Progenitor cell of endocrine pancreas (in vitro differentiated cells): ENCODE data around the gene HS3ST4. TPM values are rescaled to one million over a fixed set of nuclear protein-coding genes. Genes with fewer than 3 reads are reported as not detected.

Experiments used
- DNase-seq: peaks from one replicate; pipeline ENCODE4 v3.0.0; 2021; ENCODE audit warnings: low spot score; ENCODE audit not compliant: unreplicated experiment
- H3K27ac Mint-ChIP-seq: 2 replicates; pipeline ENCODE4 v1.8.0; 2021; ENCODE audit warnings: mild to moderate bottlenecking, moderate library complexity, mixed read lengths
- H3K27me3 Mint-ChIP-seq: 2 replicates; pipeline ENCODE4 v1.8.0; 2021; ENCODE audit warnings: mixed read lengths
- H3K36me3 Mint-ChIP-seq: 2 replicates; pipeline ENCODE4 v1.8.0; 2022; ENCODE audit warnings: mixed read lengths; ENCODE audit not compliant: insufficient read depth
- H3K4me1 Mint-ChIP-seq: 2 replicates; pipeline ENCODE4 v1.8.0; 2021; ENCODE audit warnings: low read depth, mixed read lengths
- H3K4me3 Mint-ChIP-seq: 2 replicates; pipeline ENCODE4 v1.8.0; 2021; ENCODE audit warnings: low read depth, mild to moderate bottlenecking, moderate library complexity, mixed read lengths
- H3K9me3 Mint-ChIP-seq: 2 replicates; pipeline ENCODE4 v1.8.0; 2021; ENCODE audit warnings: low read depth, mixed read lengths
- long read RNA-seq: library from polyadenylated mRNA; unstranded; transcript quantifications from one replicate; pipeline ENCODE4 v2.0.0, GENCODE V29; 2020
- total RNA-seq: library from RNA; stranded (reverse); gene quantifications from 2 replicates; pipeline ENCODE4 v1.2.1, GENCODE V29; 2021
- TF ChIP-seq, protein P1 (sequence below): fragments of 200-600 bp; sonication (generic); IDR thresholded peaks from one replicate; pipeline ENCODE4 v1.5.0; 2021; ENCODE audit warnings: antibody characterized with exemption, mild to moderate bottlenecking; ENCODE audit not compliant: unreplicated experiment

HS3ST4 gene
- 0.67 and 0.69 TPM in 2 replicates for total RNA-seq
- long read RNA-seq: 0 reads

DNA sequence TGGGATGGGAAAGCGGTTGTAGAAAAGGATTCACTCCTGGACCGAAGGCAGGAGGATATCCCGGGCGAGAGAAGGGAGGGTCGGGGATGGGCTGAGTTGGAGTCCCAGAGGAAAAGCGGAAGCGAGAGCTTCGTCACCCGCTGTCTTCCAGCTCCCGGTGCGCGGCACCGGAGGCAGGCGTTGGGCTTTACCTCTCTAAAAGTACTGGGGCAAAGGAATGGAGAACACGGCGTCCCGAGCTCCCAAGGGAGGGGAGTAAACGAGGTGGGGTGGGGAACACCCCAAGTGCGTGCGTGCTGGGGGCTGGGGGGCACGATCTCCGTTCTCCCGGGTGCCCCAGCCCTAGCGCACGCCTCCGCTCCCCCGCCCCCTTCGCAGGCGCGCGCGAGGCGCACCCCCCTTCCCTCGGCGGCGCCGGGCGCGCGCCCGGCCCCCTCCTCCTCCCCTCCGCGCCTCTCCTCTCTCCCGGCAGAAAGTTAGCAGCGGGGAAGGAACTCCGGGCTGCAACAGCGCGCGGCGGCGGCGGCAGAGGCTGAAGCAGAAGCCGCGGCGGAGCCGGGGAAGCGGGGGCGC, at the start of gene HS3ST4:
Gene HS3ST4 (plus strand): TSS at position 441 of the 573 bp plus-strand sequence.
- peak; percentile 37 for DNase-seq

DNA sequence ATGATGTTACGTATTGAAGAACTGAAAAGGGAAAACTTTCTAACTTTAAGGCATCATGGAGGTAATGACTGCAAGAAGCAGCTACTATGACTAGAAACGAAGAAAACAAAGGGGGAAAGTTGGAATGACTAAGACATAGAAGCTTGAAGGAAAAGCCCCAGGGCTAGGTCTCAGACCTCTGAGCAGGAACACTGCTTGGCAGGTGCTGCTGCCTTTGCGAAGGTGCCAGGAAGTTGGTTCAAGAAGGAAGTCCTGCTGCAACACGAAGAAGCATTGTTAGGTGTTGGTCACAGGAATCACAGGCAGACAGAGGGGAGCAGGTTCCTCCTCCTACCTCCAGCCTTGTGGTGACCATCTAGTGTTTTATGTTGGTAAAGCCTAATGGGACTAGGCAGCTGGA, 48.1 kb upstream of the HS3ST4 start:
- peaks cover 3% of the 10 kb centered on the region for H3K9me3 Mint-ChIP-seq
- TF ChIP-seq, protein P1, sequence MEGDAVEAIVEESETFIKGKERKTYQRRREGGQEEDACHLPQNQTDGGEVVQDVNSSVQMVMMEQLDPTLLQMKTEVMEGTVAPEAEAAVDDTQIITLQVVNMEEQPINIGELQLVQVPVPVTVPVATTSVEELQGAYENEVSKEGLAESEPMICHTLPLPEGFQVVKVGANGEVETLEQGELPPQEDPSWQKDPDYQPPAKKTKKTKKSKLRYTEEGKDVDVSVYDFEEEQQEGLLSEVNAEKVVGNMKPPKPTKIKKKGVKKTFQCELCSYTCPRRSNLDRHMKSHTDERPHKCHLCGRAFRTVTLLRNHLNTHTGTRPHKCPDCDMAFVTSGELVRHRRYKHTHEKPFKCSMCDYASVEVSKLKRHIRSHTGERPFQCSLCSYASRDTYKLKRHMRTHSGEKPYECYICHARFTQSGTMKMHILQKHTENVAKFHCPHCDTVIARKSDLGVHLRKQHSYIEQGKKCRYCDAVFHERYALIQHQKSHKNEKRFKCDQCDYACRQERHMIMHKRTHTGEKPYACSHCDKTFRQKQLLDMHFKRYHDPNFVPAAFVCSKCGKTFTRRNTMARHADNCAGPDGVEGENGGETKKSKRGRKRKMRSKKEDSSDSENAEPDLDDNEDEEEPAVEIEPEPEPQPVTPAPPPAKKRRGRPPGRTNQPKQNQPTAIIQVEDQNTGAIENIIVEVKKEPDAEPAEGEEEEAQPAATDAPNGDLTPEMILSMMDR: no peak
- H3K4me3 Mint-ChIP-seq: no peak overlapping the region
- H3K4me1 Mint-ChIP-seq: no peaks in the 10 kb centered on the region
- H3K36me3 Mint-ChIP-seq: no peaks in the 10 kb centered on the region
- peaks cover 31% of the 10 kb centered on the region for H3K27me3 Mint-ChIP-seq
- DNase-seq: no peak
- H3K27ac Mint-ChIP-seq: no peak overlapping the region

More for the DNA sequence above, at the start of gene HS3ST4:
- Mint-ChIP-seq H3K4me3 (peak within 1 kb of the TSS; percentile 79), H3K9me3 (no peaks in the 10 kb centered on the region), H3K4me1 (peaks cover 14% of the 10 kb centered on the region), H3K27me3 (peaks cover 87% of the 10 kb centered on the region), H3K36me3 (no peaks in the 10 kb centered on the region), H3K27ac (peak within 1 kb of the TSS; percentile 33)
- TF ChIP-seq, protein P1: no peak

DNA sequence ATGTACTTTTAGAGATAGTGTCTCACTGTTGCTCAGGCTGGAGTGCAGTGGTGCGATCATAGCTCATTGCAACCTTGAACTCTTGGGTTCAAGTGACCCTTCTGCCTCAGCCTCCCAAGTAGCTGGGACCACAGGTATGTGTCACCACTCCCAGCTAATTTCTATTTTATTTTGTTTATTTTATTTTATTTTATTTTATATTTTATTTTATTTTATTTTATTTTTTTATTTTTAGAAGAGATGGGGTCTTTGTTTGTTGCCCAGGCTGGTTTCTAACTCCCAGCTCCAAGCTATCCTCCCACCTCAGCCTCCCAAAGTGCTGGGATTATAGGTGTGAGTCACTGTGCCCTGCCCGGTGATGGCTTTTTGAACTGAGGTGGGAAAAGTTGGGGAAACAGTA, 35.1 kb upstream of the HS3ST4 start:
- Mint-ChIP-seq H3K4me3 (no peak overlapping the region), H3K4me1 (no peaks in the 10 kb centered on the region), H3K36me3 (no peaks in the 10 kb centered on the region), H3K9me3 (peaks cover 6% of the 10 kb centered on the region), H3K27me3 (peaks cover 47% of the 10 kb centered on the region), H3K27ac (no peak overlapping the region)
- DNase-seq: no peak
- TF ChIP-seq, protein P1: no peak

DNA sequence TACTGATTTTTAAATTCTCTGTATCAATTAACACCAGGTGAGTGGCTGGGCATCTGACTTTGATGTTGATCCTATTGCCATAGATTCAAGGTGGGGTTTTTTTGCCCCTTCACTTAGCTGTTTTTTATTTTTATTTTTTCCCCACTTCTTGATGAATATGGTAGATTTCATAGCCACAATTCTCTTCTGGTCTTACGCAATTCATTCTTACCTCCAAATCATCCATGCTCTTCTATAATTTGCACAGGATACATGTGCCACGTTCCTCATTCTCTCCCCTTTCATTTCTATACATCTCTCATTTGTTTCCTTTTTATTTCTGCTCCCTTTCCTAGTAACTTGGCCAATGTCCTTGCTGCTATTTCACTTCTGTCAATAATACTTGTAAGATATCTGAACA, 14.9 kb upstream of the HS3ST4 start:
- Mint-ChIP-seq H3K36me3 (no peaks in the 10 kb centered on the region), H3K9me3 (no peaks in the 10 kb centered on the region), H3K27me3 (peaks cover 10% of the 10 kb centered on the region)

DNA sequence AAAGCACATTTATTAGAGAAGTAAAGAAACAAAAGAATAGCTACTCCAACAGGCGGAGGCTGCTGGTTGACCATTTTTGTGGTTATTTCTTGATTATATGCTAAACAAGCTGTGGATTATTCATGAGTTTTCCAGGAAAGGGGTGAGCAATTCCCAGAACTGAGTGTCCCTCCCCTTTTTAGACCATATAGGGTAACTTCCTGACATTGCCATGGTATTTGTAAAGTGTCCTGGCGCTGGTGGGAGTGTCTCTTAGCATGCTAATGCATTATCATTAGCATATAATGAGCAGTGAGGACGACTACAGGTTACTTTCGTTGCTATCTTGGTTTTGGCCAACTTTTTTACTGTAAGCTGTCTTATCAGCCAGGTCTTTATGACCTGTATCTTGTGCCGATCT, 12.2 kb upstream of the HS3ST4 start:
- DNase-seq: no peak
- Mint-ChIP-seq H3K4me1 (no peaks in the 10 kb centered on the region), H3K36me3 (no peaks in the 10 kb centered on the region), H3K4me3 (no peak overlapping the region), H3K27ac (no peak overlapping the region), H3K27me3 (peaks cover 7% of the 10 kb centered on the region), H3K9me3 (no peaks in the 10 kb centered on the region)
- TF ChIP-seq, protein P1: no peak

More for the DNA sequence above, 14.9 kb upstream of the HS3ST4 start:
- TF ChIP-seq, protein P1: no peak
- H3K27ac Mint-ChIP-seq: no peak overlapping the region
- DNase-seq: no peak
- H3K4me1 Mint-ChIP-seq: no peaks in the 10 kb centered on the region
- H3K4me3 Mint-ChIP-seq: no peak overlapping the region
